ENCODE data around the gene ODF2.

DNA sequence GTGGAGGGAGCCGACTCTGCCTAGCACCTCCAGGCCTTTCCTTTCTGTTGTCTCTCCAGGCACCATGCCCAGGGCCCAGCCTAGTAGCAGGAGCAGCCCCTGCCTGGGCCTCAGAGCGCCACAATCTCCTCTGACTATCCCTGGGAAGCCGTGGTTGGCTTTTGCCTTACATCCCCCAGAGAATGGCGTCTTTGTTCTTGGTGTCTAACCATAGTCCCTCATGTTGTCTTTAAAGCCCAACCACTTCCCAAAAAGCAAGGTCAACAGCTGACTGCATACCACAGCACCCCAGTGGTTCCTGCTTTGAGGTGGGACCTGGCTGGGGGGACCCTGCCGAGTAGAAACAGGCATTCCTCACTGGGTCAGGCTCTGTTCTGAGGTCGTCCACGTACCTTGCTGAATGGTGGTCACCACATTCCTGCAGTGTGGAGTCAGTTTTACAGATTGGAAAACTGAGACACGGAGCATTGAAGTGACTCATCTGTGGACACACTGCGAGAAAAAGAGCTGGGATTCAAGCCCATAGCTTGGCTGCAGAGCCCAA, 48.9 kb upstream of the ODF2 start:
- no peak for TF ChIP-seq POLR2A (IDR thresholded peaks at IDR 0.05)
- no peak for TF ChIP-seq CTCF (IDR thresholded peaks at IDR 0.05)

All from heart left ventricle (tissue), 13 donors.